Stimulated activated CD4-positive, alpha-beta T cell treated with anti-CD3 and anti-CD28 coated beads, Interleukin-4, amount 100 ng/mL, for 24 hours (primary cell): Measurements from ENCODE around the gene MBD2.
A peak's percentile ranks its signal among the peaks of the same experiment; 100 is the strongest.
"Not testable (repeated sequence)": the region's sequence is repeated elsewhere in the genome, so short reads cannot be mapped to it uniquely, and the experiment has no call there.

Experiments used
- DNase-seq: peaks from one replicate; pipeline ENCODE4 v3.0.0-alpha.2; 2020

Gene MBD2

DNA sequence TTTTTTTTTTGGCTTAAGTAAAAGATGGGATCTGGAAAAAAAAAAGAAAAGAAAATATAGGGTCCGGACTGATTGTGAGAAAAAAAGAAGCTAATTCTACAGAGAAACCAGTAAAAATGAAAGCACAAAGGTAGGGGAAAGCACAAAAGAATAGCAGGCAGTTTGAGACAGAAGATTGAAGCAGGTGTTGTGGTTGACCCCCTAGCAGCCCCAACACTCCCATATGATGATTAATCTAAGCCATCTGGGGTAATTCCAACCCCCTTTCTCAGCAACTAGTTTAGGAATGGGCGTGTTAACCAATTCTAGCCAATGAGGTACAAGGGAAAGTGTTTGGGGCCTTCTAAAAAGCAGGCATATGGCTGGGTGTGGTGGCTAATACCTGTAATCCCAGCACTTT, 77.0 kb downstream of the MBD2 start:
- DNase-seq: peak; percentile 45

DNA sequence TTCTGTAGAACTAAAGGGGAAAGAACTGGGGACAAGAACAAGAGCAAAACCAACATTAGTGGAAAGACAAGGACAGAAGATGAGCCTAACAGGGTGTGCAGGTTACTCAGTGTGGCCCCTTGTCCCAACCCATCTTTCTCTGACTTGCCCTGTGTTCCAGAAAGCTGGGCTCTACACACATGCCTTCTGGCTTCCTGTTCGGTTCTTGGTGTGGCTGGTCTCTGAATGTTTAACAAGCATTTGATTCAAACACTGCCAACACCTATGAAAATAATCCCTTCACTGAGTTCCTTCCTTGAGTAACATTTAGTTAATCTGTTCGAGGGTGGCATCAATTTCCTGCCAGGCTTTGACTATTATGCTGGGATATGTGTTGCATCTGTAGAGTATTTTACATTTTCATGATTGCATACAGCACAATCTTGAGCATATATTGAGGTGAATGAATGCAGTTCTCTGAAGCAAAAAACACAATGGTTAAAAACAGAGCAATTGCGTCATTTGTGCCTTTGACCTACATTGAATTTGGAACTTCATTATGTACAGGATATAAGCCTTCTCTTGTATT, 83.3 kb downstream of the MBD2 start:
- DNase-seq: no peak

DNA sequence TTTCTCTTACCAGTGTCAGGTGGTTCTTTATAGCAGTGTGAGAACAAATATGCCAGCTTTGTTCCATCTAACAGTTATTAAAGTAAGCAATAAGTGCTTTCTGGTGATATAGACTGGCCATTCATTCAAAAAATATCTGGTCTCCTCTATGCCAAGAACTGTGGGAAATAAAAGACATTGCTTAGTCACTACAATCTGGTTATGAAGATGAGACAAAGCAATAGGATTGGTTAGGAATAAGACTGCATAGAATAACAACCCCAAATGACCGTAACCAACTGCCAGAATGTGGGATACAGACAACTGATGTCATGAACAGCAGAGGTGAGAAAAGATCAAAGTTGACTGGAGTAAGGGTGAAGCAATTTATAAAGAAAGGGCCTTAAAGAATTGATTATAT, 83.8 kb downstream of the MBD2 start:
- DNase-seq: no peak

DNA sequence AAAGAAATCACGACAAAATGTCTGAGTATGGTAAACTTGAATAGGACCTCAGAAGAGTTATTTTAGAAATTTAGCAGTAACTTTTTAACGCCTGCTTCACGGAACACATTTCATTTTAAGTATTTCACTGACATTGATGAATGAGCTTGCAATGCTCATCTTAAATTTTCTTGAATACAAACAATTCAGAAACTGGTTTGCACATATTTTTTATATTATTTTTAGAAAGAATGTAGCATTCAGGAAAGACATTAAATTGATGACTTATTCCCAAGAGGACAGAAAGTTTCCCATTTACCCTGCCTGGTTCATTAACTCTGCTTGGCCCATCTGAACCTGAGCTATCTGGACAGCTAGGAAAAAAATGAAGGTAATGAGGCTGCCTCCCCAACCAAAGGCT, 89.3 kb downstream of the MBD2 start:
- DNase-seq: no peak

DNA sequence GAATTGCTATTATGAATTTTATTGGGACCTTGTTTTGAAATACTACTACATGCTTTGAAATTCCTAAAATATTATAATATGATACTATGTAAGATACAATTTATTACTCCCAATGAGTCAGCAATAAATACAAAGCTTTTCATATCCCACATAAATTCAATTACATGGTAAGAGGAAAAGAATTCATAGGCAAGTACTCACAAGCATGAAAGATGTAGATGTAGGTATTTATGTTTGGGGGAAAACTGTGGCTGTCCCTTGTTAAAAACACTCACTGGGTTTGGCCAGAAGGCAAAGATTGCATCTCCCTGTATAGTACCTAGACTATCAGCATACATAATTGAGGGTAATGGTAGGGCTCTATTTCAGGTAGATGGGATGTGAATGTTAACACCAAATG, 90.4 kb downstream of the MBD2 start:
- DNase-seq: no peak

DNA sequence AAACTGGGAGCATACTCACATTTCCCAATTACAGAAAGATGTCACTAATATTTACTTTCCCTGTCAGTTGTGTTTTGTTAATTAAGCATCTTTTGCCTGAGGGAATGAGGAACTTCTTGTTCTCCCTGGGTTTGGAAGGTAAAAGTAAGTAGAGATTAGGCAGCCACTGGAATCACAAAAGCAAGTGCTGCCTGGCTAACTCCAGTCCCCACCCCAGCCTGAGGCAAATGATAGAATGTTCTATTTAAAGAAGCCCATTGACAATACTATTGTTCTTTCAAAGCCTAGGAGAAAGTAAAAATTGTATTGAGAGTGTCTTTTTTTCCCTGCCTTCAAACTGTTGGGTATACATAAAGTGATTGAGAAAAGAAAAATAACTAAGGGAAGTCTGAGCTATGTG, 93.8 kb downstream of the MBD2 start:
- no peak for DNase-seq

DNA sequence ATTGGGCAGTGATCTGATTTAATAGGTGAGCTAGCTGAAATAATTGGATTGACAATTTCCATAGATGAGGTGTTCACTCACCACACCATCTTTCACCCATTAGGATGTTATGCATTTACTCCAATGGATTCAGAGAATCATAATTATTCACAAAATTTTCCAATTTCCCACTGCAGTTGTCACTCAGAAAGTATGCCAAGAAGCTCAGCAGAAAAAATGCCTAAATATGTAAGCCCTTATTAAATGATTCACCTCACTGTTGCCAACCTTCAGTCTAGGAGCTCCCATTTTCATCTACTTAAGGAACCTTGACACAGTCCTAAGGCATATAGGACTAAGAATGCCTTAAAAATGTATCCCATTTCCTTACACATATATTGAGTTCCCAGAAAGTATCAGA, 94.3 kb downstream of the MBD2 start:
- DNase-seq: no peak

DNA sequence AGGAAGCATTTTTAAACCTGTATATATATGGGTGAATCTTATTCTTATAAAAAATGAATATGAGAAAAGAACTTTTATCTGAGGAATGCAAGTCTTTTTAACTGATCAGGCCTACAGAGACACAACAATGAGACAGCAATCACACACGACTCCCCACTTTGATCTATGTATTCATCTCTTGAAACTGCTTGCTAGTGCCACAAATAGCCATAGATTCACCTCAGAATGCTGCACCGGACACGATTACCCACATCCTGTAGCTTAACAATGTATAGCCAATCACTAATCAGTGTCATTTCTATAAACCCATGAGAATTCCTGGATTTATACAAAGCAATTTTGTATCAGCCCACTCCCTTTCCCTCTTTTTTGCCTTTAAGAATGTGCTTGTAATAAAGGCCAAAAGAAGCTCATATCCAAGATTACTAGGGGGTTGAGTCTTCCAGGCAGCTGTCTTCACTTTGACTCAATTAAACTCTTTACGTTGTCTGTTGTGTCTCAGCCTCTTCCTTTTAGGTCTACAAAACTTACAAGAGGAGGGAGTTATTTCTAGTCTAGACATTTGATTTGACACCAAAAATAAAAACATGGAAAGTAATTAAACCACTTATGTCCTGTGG, 94.9 kb downstream of the MBD2 start:
- DNase-seq: no peak

DNA sequence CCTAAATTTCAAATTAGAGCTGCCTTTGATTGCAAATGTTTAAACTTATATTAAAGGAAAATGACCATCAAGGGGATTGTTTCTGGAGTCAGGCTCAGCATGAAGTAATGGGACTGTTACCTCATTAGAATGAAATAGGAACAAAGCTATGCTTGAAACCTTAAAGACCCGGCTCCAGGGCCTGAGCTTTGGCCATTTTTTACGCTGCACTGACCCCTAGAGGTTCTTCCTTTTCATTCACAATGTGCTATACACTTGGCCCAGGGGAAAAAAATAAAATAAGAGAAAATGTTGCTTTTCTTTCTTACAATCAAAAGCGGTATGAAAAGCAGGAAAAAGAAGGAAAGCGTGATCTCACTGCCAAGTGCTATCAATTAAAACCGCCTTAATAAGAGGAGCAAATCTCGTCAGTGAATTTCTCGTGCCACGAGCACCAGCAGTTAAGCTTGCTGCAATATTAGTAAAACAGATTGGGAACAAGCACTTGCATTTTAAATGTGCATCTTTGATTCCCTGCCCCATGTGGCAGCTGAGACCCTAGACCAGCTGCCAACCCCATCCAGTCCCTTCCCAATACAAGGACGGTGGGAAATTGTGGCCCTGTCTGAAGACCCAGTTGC, 96.6 kb downstream of the MBD2 start:
- peak; percentile 18 for DNase-seq

DNA sequence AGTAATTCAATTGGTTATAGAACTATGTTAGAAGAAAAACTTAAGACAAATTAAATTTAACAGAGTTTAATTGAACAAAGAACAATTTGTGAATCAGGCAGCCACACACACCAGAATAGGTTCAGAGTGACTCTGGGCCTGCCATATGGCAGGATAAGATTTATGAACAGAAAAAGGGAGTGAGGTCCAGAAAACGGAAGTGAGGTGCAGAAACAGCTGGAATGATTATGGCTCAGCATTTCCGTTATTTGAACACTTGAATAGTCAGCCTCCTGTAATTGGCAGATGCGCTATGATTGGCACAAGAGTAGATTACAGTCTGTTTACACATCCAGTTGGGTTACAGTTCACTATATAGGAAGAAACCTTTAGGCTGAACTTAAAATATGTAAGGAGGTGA, 99.0 kb downstream of the MBD2 start:
- DNase-seq: no peak

DNA sequence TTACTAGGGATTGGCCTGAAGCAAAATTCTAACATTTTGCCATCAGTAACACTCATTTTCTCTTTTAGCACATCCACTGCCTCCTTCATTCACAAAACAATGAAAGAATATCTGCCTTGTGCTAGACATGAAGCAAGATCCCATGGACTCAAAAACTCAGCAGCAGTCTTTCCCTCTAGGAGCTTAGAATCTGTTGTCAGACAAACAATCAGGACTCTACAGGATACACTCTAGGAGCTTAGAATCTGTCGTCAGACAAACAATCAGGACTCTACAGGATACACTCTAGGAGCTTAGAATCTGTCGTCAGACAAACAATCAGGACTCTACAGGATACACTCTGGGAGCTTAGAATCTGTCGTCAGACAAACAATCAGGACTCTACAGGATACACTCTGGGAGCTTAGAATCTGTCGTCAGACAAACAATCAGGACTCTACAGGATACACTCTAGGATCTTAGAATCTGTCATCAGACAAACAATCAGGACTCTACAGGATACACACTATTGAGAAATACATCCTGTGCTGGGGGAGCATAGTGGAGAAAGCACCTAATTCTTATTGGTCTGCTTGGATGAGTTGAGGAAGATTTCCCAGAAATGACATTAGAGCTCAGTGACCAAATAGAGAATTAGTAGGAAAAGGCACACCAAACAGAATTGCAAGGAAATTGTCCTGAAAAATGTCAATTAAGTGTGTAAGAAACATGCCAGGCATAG, 100.6 kb downstream of the MBD2 start:
- DNase-seq: not testable (repeated sequence)

DNA sequence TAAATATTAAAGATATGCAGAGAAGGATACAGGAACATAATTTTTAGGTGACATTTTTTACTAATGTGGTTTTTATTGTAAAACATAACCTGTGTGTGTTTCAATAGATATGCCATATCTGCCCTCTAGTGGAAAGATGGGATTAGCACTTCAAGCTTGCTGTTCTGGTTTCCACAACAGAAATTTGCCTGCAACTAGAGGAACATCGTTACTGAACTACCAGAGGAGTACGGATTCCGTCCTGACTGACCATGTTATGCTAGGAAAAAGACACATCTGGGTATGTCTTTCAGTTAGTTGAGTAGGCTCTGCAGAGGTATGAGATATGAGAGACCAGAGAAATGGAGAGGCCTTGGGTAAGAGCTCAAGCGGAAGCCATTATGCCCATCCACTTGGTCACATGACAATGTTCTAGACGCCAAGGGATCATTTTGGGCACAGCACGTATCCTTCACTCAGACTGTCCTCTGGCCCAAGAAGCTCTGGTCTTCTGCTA, 104.9 kb downstream of the MBD2 start:
- DNase-seq: peak; percentile 26

DNA sequence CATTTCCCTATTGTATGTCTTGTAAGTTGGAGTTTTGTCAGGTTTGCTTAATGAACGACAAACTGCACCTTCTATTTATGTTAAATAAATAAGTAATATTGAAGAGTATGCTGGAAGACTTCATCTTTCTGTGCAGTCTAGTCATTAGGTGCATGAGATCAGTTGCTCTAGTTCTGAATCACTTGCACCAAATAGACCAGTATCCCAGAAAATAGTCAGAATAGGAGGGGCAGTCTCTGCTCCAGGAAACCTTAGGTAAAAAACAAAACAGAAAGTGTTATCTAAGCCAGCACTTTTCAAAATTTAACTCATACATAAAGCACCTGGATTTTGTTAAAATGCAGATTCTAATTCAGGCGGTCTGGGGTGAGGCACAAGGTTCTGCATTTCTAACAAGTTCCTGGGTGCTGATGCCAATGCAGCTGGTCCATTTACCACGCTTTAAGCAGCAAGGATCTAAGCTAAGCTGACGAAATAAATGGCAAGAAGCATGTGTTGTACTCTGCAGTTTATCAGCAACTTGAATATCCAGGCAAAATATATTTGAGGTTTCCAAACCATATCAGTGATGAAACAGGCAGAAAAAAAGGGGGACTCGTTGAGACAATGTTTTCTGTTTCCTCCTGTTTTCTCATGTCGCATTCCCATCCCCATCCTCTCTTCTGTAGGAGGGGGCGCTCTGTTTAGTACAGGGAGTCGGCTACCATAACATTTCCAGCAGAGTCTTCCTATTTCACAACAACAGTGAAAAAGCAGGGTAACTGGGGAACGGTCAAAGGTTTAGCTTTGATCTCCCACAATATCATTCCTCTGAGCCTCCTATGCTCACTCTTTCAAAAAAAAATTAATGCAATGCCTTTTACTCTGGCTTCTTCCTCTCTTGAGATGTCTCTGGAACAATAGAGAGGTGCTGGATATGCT, 106.4 kb downstream of the MBD2 start:
- DNase-seq: no peak

DNA sequence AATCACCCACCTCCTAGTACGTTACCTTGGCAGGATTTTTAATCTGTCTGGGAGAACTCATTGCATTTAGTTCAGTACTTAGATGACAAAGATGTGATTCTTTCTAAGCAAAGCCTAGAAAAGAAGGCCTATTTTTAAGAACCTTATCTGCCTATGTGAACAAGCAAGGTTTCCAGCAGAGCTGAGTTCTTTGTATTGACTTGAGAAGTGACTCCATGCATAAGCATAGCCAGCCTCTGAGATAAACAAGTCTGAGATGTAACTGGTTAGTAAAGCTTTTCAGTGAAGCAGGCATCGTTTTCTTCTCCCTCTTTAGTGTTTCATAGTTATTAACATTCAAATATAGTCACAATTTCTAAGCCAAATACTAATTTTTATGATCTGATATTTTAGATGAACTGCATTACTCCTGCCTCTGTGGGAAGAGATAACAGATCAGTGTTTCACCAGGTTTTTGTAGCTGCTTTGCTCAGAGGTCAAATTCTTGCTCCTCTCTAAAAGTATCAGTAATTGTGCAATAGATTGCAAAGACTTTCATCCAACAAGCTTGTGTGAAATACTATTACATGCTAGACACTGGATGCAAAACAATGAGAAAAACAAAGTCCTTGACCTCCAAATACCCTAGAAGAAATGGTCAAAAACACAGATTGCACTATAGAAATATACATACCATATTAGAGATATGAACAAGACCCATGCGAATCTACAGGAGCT, 107.8 kb downstream of the MBD2 start:
- no peak for DNase-seq

DNA sequence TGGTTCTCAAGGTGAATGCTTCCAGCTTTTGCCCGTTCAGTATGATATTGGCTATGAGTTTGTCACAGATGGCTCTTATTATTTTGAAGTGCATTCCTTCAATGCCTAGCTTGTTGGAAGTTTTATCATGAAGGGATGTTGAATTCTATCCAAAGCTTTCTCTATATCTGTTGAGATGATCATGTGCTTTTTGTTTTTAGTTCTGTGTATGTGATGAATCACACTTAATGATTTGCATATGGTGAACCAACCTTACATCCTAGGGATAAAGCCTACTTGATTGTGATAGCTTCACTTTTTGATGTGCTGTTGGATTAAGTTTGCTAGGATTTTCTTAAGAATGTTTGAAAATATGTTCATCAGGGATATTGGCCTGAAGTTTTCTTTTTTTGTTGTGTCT, 112.1 kb downstream of the MBD2 start:
- no peak for DNase-seq

DNA sequence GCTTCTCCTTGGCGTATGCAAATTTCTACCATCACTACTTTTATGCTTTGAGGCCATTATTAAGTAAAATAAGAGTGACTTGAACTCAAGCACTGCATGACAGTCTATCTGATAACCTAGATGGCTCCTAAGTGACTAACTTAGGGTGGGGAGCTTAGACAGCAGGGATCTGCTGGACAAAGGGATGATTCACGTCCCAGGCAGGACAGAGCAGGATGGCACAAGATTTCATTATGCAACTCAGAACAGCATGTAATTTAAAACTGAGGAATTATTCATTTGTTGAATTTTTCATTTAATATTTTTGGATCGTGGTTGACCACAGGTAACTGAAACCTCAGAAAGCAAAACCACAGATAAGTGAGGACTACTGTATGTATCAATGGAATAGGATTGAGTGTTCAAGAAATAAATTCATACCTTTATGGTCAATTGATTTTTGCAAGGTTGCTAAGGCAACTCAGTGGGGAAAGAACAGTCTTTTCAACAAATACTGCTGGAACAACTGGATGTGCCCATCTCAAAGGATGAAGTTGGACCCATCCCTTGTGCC, 115.3 kb downstream of the MBD2 start:
- DNase-seq: no peak

DNA sequence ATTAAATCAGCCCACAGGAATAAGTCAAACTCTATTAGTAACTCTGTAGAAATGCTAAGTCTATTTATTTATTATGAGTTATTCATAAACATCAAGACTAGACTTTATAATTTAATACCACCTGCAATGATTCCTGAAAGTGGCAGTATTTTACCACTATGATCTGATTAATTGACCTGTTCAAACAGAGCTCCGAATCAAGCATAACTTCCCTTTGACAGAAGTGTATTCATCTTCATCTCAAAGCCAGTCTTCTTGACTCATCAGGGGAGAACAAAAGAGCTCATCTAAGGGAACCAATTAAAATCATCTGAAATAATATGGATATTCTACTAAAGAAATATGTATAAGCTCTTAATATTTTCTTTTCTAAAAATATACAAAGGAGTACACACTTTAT, 122.3 kb downstream of the MBD2 start:
- DNase-seq: no peak
